ENCODE results near the gene ABCB8.

Gene ABCB8

GRCh38 chr7:151085329-151085690 is 57.1 kb downstream of the ABCB8 start:
- DNase-seq (ENCODE audit: low read depth in 1 of 2, low spot score in 1 of 2): no peak

GRCh38 chr7:151085691-151086620 is 57.7 kb downstream of the ABCB8 start, which contains the start of gene AGAP3:
TSS of gene AGAP3 (plus strand) at chr7:151086475. CDS start at chr7:151086742, 267 bp downstream.
- DNase-seq (ENCODE audit: low read depth in 1 of 2, low spot score in 1 of 2): peak in 1 of 2 donors; percentile 52

GRCh38 chr7:151086802-151087244 is 58.6 kb downstream of the ABCB8 start:
- no peak for DNase-seq (ENCODE audit: low read depth in 1 of 2, low spot score in 1 of 2)

GRCh38 chr7:151087245-151088018 is 59.2 kb downstream of the ABCB8 start:
- no peak for DNase-seq (ENCODE audit: low read depth in 1 of 2, low spot score in 1 of 2)

- DNase-seq (ENCODE audit: low read depth in 1 of 2, low spot score in 1 of 2): no peak
Measured at GRCh38 chr7:151088019-151088855, 60.0 kb downstream of the ABCB8 start.

GRCh38 chr7:151088856-151089699 is 60.8 kb downstream of the ABCB8 start:
- no peak for DNase-seq (ENCODE audit: low read depth in 1 of 2, low spot score in 1 of 2)

- DNase-seq (ENCODE audit: low read depth in 1 of 2, low spot score in 1 of 2): no peak
Measured at GRCh38 chr7:151089893-151090730, 61.9 kb downstream of the ABCB8 start.

- DNase-seq (ENCODE audit: low read depth in 1 of 2, low spot score in 1 of 2): no peak
Measured at GRCh38 chr7:151091003-151091402, 62.8 kb downstream of the ABCB8 start.

GRCh38 chr7:151091431-151091830 is 63.2 kb downstream of the ABCB8 start:
- DNase-seq (ENCODE audit: low read depth in 1 of 2, low spot score in 1 of 2): no peak

- no peak for DNase-seq (ENCODE audit: low read depth in 1 of 2, low spot score in 1 of 2)
Measured at GRCh38 chr7:151091988-151092387, 63.7 kb downstream of the ABCB8 start.

- DNase-seq (ENCODE audit: low read depth in 1 of 2, low spot score in 1 of 2): no peak
Measured at GRCh38 chr7:151093748-151094147, 65.5 kb downstream of the ABCB8 start.

- DNase-seq (ENCODE audit: low read depth in 1 of 2, low spot score in 1 of 2): no peak
Measured at GRCh38 chr7:151094675-151095074, 66.4 kb downstream of the ABCB8 start.

GRCh38 chr7:151095123-151095797 is 67.0 kb downstream of the ABCB8 start:
- no peak for DNase-seq (ENCODE audit: low read depth in 1 of 2, low spot score in 1 of 2)

- DNase-seq (ENCODE audit: low read depth in 1 of 2, low spot score in 1 of 2): no peak
Measured at GRCh38 chr7:151095828-151096475, 67.7 kb downstream of the ABCB8 start.

All from stimulated activated CD4-positive, alpha-beta T cell treated with anti-CD3 and anti-CD28 coated beads, Interleukin-15, amount 100 ng/mL, for 1 hour (primary cell).